Naive thymus-derived CD4-positive, alpha-beta T cell (primary cell): Measurements from ENCODE around the gene ZDHHC4. TPM values are rescaled to one million over a fixed set of nuclear protein-coding genes. Genes with fewer than 3 reads are reported as not detected.

Source experiments
- ATAC-seq: fragments of 150-1000 bp; cut with Tn5 transposase; 2 replicates; pipeline ENCODE4 v1.10.0; 2021; ENCODE audit warnings: mild to moderate bottlenecking, moderate library complexity
- CTCF ChIA-PET: fragments of 350-600 bp; sonication (Branson Sonifier 250); formaldehyde crosslinking; loops from one replicate; lab custom pipeline; 2021; ENCODE audit warnings: antibody characterized with exemption; lab: Charles Lee
- POLR2A ChIA-PET: fragments of 350-600 bp; sonication (Branson Sonifier 250); formaldehyde crosslinking; loops from one replicate; lab custom pipeline; 2021; ENCODE audit warnings: antibody characterized with exemption, inconsistent platforms; lab: Charles Lee
- DNase-seq, 9 donors: peaks; one replicate each; pipeline versions ENCODE4 v3.0.0 to v3.0.0-alpha.2; 2020 to 2022; ENCODE audit warnings: mixed read lengths in 1 of 9
- H3K27ac ChIP-seq: one replicate; pipeline ENCODE4 v1.7.0; 2013; ENCODE audit warnings: mild to moderate bottlenecking, low read depth, low read length, moderate library complexity
- H3K27me3 ChIP-seq, 2 donors: one replicate each; pipeline ENCODE4 v1.7.0; 2013; ENCODE audit warnings: low read length in 2 of 2, mild to moderate bottlenecking in 2 of 2, moderate library complexity in 2 of 2; ENCODE audit not compliant: control insufficient read depth in 2 of 2, insufficient read depth in 2 of 2
- H3K36me3 ChIP-seq, 3 experiments: 1 replicate in 2 of 3; 2 replicates in 1 of 3; pipeline ENCODE4 v1.7.0; 2013; ENCODE audit warnings: low read length in 3 of 3, mild to moderate bottlenecking in 3 of 3, moderate library complexity in 1 of 3; ENCODE audit not compliant: insufficient read depth in 3 of 3, control insufficient read depth in 2 of 3
- H3K4me1 ChIP-seq, 2 donors: one replicate each; pipeline ENCODE4 v1.7.0; 2013; ENCODE audit warnings: low read length in 2 of 2, mild to moderate bottlenecking in 2 of 2, moderate library complexity in 1 of 2; ENCODE audit not compliant: control insufficient read depth in 2 of 2, insufficient read depth in 2 of 2
- H3K4me3 ChIP-seq: 2 replicates; pipeline ENCODE4 v1.7.0; 2013; ENCODE audit warnings: mild to moderate bottlenecking, low read length
- H3K9me3 ChIP-seq, 3 experiments: 1 replicate in 2 of 3; 2 replicates in 1 of 3; pipeline ENCODE4 v1.7.0; 2013; ENCODE audit warnings: low read length in 3 of 3; ENCODE audit not compliant: control insufficient read depth in 2 of 3
- H3K27ac Mint-ChIP-seq, 9 donors: one replicate each; pipeline ENCODE4 v1.8.0; 2020 to 2022; ENCODE audit warnings: mixed read lengths in 9 of 9, mild to moderate bottlenecking in 8 of 9, moderate library complexity in 5 of 9, inconsistent platforms in 2 of 9
- H3K27me3 Mint-ChIP-seq, 5 donors: one replicate each; pipeline ENCODE4 v1.8.0; 2021 to 2022; ENCODE audit warnings: mixed read lengths in 5 of 5, mild to moderate bottlenecking in 1 of 5
- H3K36me3 Mint-ChIP-seq, 5 donors: one replicate each; pipeline ENCODE4 v1.8.0; 2020 to 2022; ENCODE audit warnings: mixed read lengths in 5 of 5, mild to moderate bottlenecking in 3 of 5, inconsistent platforms in 1 of 5
- H3K4me1 Mint-ChIP-seq, 7 donors: one replicate each; pipeline ENCODE4 v1.8.0; 2020 to 2022; ENCODE audit warnings: mixed read lengths in 7 of 7, mild to moderate bottlenecking in 3 of 7, inconsistent platforms in 1 of 7
- H3K4me3 Mint-ChIP-seq, 10 donors: one replicate each; pipeline ENCODE4 v1.8.0; 2020 to 2022; ENCODE audit warnings: mild to moderate bottlenecking in 10 of 10, mixed read lengths in 10 of 10, moderate library complexity in 6 of 10, inconsistent platforms in 2 of 10
- H3K9me3 Mint-ChIP-seq, 11 donors: one replicate each; pipeline ENCODE4 v1.8.0; 2020 to 2022; ENCODE audit warnings: mixed read lengths in 11 of 11, mild to moderate bottlenecking in 4 of 11, inconsistent platforms in 1 of 11, moderate library complexity in 1 of 11
- intact Hi-C, 2 donors: fragments of 100-400 bp; cut with micrococcal nuclease; formaldehyde crosslinking; loops; one replicate each; pipeline ENCODE4 v1.15.1; 2023
- polyA plus RNA-seq, 2 donors: library from polyadenylated mRNA; unstranded; fragments of 300-500 nt; fragmentation: Illumina TruSeq; gene quantifications; one replicate each; pipeline ENCODE4 v1.2.3, GENCODE V29; 2021
- total RNA-seq, 6 experiments: library from RNA in 5 of 6; stranded (reverse) in 5 of 6; gene quantifications; 1 replicate in 5 of 6; 2 replicates in 1 of 6; pipeline ENCODE4 v1.2.3 and lab custom pipeline; 2021 to 2026

The ZDHHC4 gene
- total and polyA plus RNA-seq, 7 experiments from 2014 or later, result 25.2 to 82.1 (median 39.2) TPM

DNA sequence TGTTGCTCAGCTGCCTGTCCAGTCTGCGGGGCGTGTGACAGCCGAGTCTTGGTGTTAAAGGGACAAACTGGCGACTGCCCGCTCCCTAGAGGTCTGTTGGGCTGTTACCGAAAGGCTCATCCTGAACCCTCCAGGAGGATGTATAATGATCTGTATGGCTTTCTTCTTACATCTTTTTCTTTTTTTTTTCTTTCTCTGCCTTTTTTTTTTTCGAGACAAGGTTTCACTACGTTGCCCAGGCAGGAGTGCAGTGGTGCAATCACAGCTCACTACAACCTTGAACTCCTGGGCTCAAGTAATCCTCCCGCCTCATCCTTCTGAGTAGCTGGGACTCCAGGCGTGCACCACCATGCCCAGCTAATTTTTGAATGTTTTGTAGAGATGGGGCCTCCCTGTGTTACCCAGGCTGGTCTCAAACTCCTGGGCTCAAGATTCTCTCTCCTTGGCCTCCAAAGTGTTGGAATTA, 13.4 kb downstream of the ZDHHC4 start:
- DNase-seq, result peak in 1 of 9 donors; percentile 22
- ATAC-seq, result no peak
- intact Hi-C loops, result loop anchor here (1.0 to 5.0 kb wide), 8 partner anchors 13 to 734 kb away; partner anchors contain the start of genes ZDHHC4 (in 2 of the 2) and ZNF316 (in 1 of the 2)
- H3K9me3 Mint-ChIP-seq, result peaks cover 0 to 7% (median 0%) of the 10 kb centered on the region in 11 donors
- Histone ChIP-seq H3K9me3 (no peaks in the 10 kb centered on the region), H3K4me1 (peaks cover 14 to 19% of the 10 kb centered on the region in 2 donors), H3K4me3 (peak overlapping the region; percentile 77), H3K27me3 (no peaks in the 10 kb centered on the region), H3K27ac (peak overlapping the region; percentile 88), H3K36me3 (peaks cover 0 to 51% (median 19%) of the 10 kb centered on the region in 3 experiments)
- peak overlapping the region; percentile 89 to 97 (median 94) for H3K27ac Mint-ChIP-seq
- CTCF ChIA-PET, result interaction anchor here (0.6 to 1.2 kb wide), 3 partner anchors 13 to 72 kb away, joined by 3 to 8 read pairs (median 3); partner anchors contain the start of gene ZDHHC4
- peaks cover 0 to 23% (median 18%) of the 10 kb centered on the region in 5 donors for H3K36me3 Mint-ChIP-seq
- H3K4me3 Mint-ChIP-seq, result peak overlapping the region; percentile 88 to 98 (median 94)
- no peaks in the 10 kb centered on the region for H3K27me3 Mint-ChIP-seq
- POLR2A ChIA-PET, result interaction anchor here (0.9 to 2.3 kb wide), 10 partner anchors 10 to 768 kb away, joined by 3 to 14 read pairs (median 4); partner anchors contain the start of gene ZDHHC4
- peaks cover 10 to 35% (median 18%) of the 10 kb centered on the region in 7 donors for H3K4me1 Mint-ChIP-seq

DNA sequence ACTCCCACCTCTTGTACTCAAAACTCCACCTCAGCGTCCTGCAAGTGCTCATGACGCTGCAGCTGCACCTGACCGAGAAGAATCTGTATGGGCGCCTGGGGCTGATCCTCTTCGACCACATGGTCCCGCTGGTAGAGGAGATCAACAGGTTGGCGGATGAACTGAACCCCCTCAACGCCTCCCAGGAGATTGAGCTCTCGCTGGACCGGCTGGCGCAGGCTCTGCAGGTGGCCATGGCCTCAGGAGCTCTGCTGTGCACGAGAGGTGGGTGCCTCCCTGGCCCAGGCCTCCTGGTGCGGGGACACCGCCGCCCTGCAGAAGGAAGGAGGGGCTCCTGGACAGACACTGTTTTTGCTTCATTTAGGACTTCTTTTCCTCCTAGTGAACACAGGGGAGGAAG, 22.8 kb downstream of the ZDHHC4 start:
- intact Hi-C loops, result no loop called here
- no peaks in the 10 kb centered on the region for H3K9me3 ChIP-seq
- POLR2A ChIA-PET, result no interaction called here
- Mint-ChIP-seq H3K36me3 (peaks cover 0 to 44% (median 16%) of the 10 kb centered on the region in 5 donors), H3K4me1 (peaks cover 0 to 14% (median 7%) of the 10 kb centered on the region in 7 donors), H3K27ac (no peak overlapping the region), H3K9me3 (no peaks in the 10 kb centered on the region), H3K4me3 (no peak overlapping the region), H3K27me3 (no peaks in the 10 kb centered on the region)
- H3K27ac ChIP-seq, result no peak overlapping the region
- CTCF ChIA-PET, result interaction anchor here (0.5 to 1.4 kb wide), 4 partner anchors 9 to 757 kb away, joined by 3 to 5 read pairs (median 4); no protein-coding TSS in a partner anchor
- peaks cover 0 to 91% (median 18%) of the 10 kb centered on the region in 3 experiments for H3K36me3 ChIP-seq
- H3K4me3 ChIP-seq, result no peak overlapping the region
- ATAC-seq (no peak), DNase-seq (no peak)
- H3K4me1 ChIP-seq, result no peaks in the 10 kb centered on the region
- no peaks in the 10 kb centered on the region for H3K27me3 ChIP-seq

GRCh38 chr7:6604458-6604857, 27.2 kb downstream of the ZDHHC4 start:
- POLR2A ChIA-PET, result no interaction called here

DNA sequence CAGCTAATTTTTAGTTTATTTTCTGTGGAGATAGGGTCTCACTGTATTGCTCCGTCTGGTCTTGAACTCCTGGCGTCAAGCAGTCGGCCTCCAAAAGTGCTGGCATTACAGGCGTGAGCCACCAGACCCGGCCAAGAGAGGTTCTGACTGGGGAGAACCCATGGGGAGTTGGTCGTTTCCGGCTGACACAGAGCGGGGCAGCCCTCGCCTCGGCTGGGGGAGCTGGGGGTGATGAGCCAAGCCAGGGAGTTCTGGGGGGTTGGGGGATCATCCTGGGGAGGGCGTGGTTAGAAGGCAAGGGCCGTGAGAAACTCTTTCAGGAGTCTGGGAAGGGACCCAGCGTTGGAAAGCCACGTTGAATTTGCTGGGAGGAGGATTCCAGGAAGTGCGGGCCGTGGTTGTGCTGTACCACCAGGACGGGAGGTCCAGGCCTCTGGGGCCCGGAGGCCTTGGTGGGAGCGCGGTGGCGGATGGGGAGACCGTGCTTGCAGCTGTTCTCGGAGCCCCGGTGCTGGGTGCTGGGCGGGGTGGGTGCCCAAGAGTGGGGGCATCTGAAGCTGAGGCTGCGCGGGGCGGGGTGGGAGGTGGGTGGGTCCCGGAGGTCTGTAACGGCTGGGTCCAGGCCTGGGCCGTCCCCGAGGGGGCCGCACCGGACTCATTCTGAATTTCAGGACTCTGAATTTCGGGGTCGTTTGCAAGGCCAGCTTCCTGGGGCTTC, 29.8 kb downstream of the ZDHHC4 start:
- Mint-ChIP-seq H3K27ac (no peak overlapping the region), H3K4me1 (peaks cover 0 to 10% (median 3%) of the 10 kb centered on the region in 7 donors), H3K27me3 (no peaks in the 10 kb centered on the region), H3K9me3 (no peaks in the 10 kb centered on the region), H3K4me3 (no peak overlapping the region), H3K36me3 (peaks cover 0 to 19% (median 8%) of the 10 kb centered on the region in 5 donors)
- no peaks in the 10 kb centered on the region for H3K27me3 ChIP-seq
- ATAC-seq (no peak), DNase-seq (no peak)
- intact Hi-C loops, result no loop called here
- H3K4me3 ChIP-seq, result no peak overlapping the region
- H3K4me1 ChIP-seq, result no peaks in the 10 kb centered on the region
- H3K9me3 ChIP-seq, result no peaks in the 10 kb centered on the region
- H3K27ac ChIP-seq, result no peak overlapping the region
- H3K36me3 ChIP-seq, result peaks cover 0 to 61% (median 7%) of the 10 kb centered on the region in 3 experiments
- ChIA-PET CTCF (interaction anchor here (0.6 kb wide), 2 partner anchors 728 to 1563 kb away, joined by 3 to 5 read pairs; no protein-coding TSS in a partner anchor), POLR2A (interaction anchor here (0.5 kb wide), 1 partner anchor 48 kb away, joined by 3 read pairs; no protein-coding TSS in a partner anchor)

More at GRCh38 chr7:6604458-6604857, 27.2 kb downstream of the ZDHHC4 start:
- CTCF ChIA-PET, result interaction anchor here (0.6 to 1.6 kb wide), 3 partner anchors 10 to 748 kb away, joined by 4 to 5 read pairs (median 4); no protein-coding TSS in a partner anchor
- no peaks in the 10 kb centered on the region for H3K4me1 ChIP-seq
- peak overlapping the region in 2 of 9 donors; percentile 72 to 73 for H3K27ac Mint-ChIP-seq
- no peaks in the 10 kb centered on the region for H3K9me3 ChIP-seq
- H3K36me3 Mint-ChIP-seq, result peaks cover 0 to 24% (median 9%) of the 10 kb centered on the region in 5 donors
- H3K27me3 ChIP-seq, result no peaks in the 10 kb centered on the region
- H3K27ac ChIP-seq, result no peak overlapping the region
- no peak overlapping the region for H3K4me3 Mint-ChIP-seq
- H3K4me1 Mint-ChIP-seq, result peaks cover 0 to 10% (median 5%) of the 10 kb centered on the region in 7 donors
- no peaks in the 10 kb centered on the region for H3K27me3 Mint-ChIP-seq
- H3K9me3 Mint-ChIP-seq, result no peaks in the 10 kb centered on the region
- no peak overlapping the region for H3K4me3 ChIP-seq
- ATAC-seq, result no peak
- intact Hi-C loops, result no loop called here
- no peak for DNase-seq
- peaks cover 0 to 86% (median 11%) of the 10 kb centered on the region in 3 experiments for H3K36me3 ChIP-seq

DNA sequence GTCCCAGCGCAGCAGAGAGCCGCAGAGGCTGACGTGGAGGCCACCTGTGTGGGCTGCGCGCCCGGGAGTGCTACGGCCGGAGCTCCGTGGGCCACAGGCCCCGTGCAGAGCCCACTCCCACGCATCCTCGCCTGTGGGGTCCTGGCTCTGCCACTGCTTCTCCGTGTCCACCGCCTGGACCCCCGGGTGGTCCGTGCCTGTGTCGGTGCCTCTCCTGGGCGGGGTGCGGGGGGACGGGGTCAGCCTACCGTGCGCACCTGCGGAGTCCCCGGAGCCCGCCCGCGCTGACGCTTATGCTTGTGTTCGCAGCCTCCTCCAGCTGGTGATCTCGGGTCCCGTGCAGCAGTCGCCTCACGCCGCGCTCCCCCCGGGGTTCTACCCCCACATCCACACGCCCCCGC, 30.4 kb downstream of the ZDHHC4 start:
- DNase-seq (no peak), ATAC-seq (no peak)
- Mint-ChIP-seq H3K9me3 (no peaks in the 10 kb centered on the region), H3K36me3 (peaks cover 0 to 19% (median 4%) of the 10 kb centered on the region in 5 donors), H3K27ac (no peak overlapping the region), H3K4me1 (peaks cover 0 to 11% (median 0%) of the 10 kb centered on the region in 7 donors), H3K4me3 (no peak overlapping the region), H3K27me3 (peaks cover 0 to 2% (median 0%) of the 10 kb centered on the region in 5 donors)
- intact Hi-C loops, result no loop called here
- Histone ChIP-seq H3K27ac (no peak overlapping the region), H3K4me1 (no peaks in the 10 kb centered on the region), H3K4me3 (no peak overlapping the region), H3K9me3 (no peaks in the 10 kb centered on the region), H3K27me3 (no peaks in the 10 kb centered on the region), H3K36me3 (peaks cover 0 to 57% (median 1%) of the 10 kb centered on the region in 3 experiments)
- POLR2A ChIA-PET, result interaction anchor here (0.5 kb wide), 1 partner anchor 49 kb away, joined by 3 read pairs; no protein-coding TSS in a partner anchor
- CTCF ChIA-PET, result interaction anchor here (0.6 kb wide), 2 partner anchors 728 to 1564 kb away, joined by 3 to 5 read pairs; no protein-coding TSS in a partner anchor

- Histone ChIP-seq H3K27ac (no peak overlapping the region), H3K27me3 (no peaks in the 10 kb centered on the region), H3K4me1 (no peaks in the 10 kb centered on the region), H3K9me3 (no peaks in the 10 kb centered on the region), H3K36me3 (peaks cover 0 to 54% (median 0%) of the 10 kb centered on the region in 3 experiments), H3K4me3 (no peak overlapping the region)
- H3K9me3 Mint-ChIP-seq, result no peaks in the 10 kb centered on the region
- peaks cover 0 to 19% (median 4%) of the 10 kb centered on the region in 5 donors for H3K36me3 Mint-ChIP-seq
- DNase-seq, result no peak
- no peak for ATAC-seq
- POLR2A ChIA-PET, result no interaction called here
- no peak overlapping the region for H3K4me3 Mint-ChIP-seq
- H3K4me1 Mint-ChIP-seq, result peaks cover 0 to 15% (median 0%) of the 10 kb centered on the region in 7 donors
- intact Hi-C loops, result no loop called here
- no peak overlapping the region for H3K27ac Mint-ChIP-seq
- CTCF ChIA-PET, result no interaction called here
- H3K27me3 Mint-ChIP-seq, result peaks cover 0 to 5% (median 0%) of the 10 kb centered on the region in 5 donors
Observed at GRCh38 chr7:6608081-6608480, 30.8 kb downstream of the ZDHHC4 start.
